T47D (cell line): Measurements from ENCODE around the gene HSD17B12.

Source experiments
- DNase-seq, 2 experiments: peaks; one replicate each; pipeline versions ENCODE4 v3.0.0 to v3.0.0-alpha.2; 2011 to 2012; ENCODE audit warnings: low read depth in 1 of 2, low spot score in 1 of 2
- JUND ChIP-seq: IDR thresholded peaks from 2 replicates; pipeline ENCODE4 v1.6.1; 2012; ENCODE audit warnings: low read depth
- in situ Hi-C: cut with HindIII; loops from 2 replicates; pipeline ENCODE4 v1.10.0; 2016; ENCODE audit warnings: low sequenced_read_pairs, low pct_unique_long_range_greater_than_20kb

Gene HSD17B12

GRCh38 chr11:43874738-43875137 is 194.2 kb downstream of the HSD17B12 start:
- DNase-seq, result no peak
- no peak for TF ChIP-seq JUND
- in situ Hi-C loops, result no loop called here

GRCh38 chr11:43879789-43880639 is 199.5 kb downstream of the HSD17B12 start:
- peak in 1 of 2 experiments; percentile 4 for DNase-seq
- TF ChIP-seq JUND, result no peak
- in situ Hi-C loops, result no loop called here

- DNase-seq, result peak; percentile 77 to 97
- TF ChIP-seq JUND, result no peak
- in situ Hi-C loops, result no loop called here
Measured at GRCh38 chr11:43880640-43881159, 200.2 kb downstream of the HSD17B12 start, which contains the start of gene ALKBH3. Gene ALKBH3, plus strand, starts transcription at chr11:43880831. Its CDS starts 1,822 bp downstream, at chr11:43882653.

GRCh38 chr11:43892851-43893250 is 212.3 kb downstream of the HSD17B12 start:
- TF ChIP-seq JUND, result no peak
- in situ Hi-C loops, result no loop called here
- no peak for DNase-seq

GRCh38 chr11:43894546-43894945 is 214.0 kb downstream of the HSD17B12 start:
- peak; percentile 64; the same call in 1 of the 2 replicates for TF ChIP-seq JUND
- in situ Hi-C loops, result no loop called here
- DNase-seq, result peak; percentile 15 to 71

- no peak for TF ChIP-seq JUND
- in situ Hi-C loops, result no loop called here
- no peak for DNase-seq
Measured at GRCh38 chr11:43895601-43896000, 215.1 kb downstream of the HSD17B12 start.

GRCh38 chr11:43898574-43898973 is 218.0 kb downstream of the HSD17B12 start:
- DNase-seq, result no peak
- in situ Hi-C loops, result no loop called here
- no peak for TF ChIP-seq JUND

- TF ChIP-seq JUND, result no peak
- no peak for DNase-seq
Measured at GRCh38 chr11:43899094-43899493, 218.6 kb downstream of the HSD17B12 start.

GRCh38 chr11:43901551-43901950 is 221.0 kb downstream of the HSD17B12 start:
- no peak for DNase-seq
- TF ChIP-seq JUND, result no peak
- in situ Hi-C loops, result no loop called here

More at GRCh38 chr11:43899094-43899493, 218.6 kb downstream of the HSD17B12 start:
- in situ Hi-C loops, result no loop called here

GRCh38 chr11:43903078-43903477 is 222.5 kb downstream of the HSD17B12 start:
- in situ Hi-C loops, result no loop called here
- TF ChIP-seq JUND, result no peak
- DNase-seq, result no peak

- DNase-seq, result no peak
- no peak for TF ChIP-seq JUND
- in situ Hi-C loops, result no loop called here
Measured at GRCh38 chr11:43903969-43904368, 223.4 kb downstream of the HSD17B12 start.

- in situ Hi-C loops, result no loop called here
- TF ChIP-seq JUND, result no peak
- DNase-seq, result no peak
Measured at GRCh38 chr11:43904742-43905535, 224.4 kb downstream of the HSD17B12 start.
